T47D (cell line): ENCODE results near the gene KDM4B.

Source experiments
- DNase-seq, 2 experiments: peaks; one replicate each; pipeline versions ENCODE4 v3.0.0 to v3.0.0-alpha.2; 2011 to 2012; ENCODE audit warnings: low read depth in 1 of 2, low spot score in 1 of 2
- JUND ChIP-seq: IDR thresholded peaks from 2 replicates; pipeline ENCODE4 v1.6.1; 2012; ENCODE audit warnings: low read depth
- in situ Hi-C: cut with HindIII; loops from 2 replicates; pipeline ENCODE4 v1.10.0; 2016; ENCODE audit warnings: low sequenced_read_pairs, low pct_unique_long_range_greater_than_20kb

Gene KDM4B

GRCh38 chr19:5093948-5094718 is 125.2 kb downstream of the KDM4B start:
- in situ Hi-C loops = no loop called here
- TF ChIP-seq JUND = no peak
- no peak for DNase-seq

GRCh38 chr19:5094768-5095567 is 126.1 kb downstream of the KDM4B start:
- DNase-seq = no peak
- in situ Hi-C loops = no loop called here
- TF ChIP-seq JUND = no peak

GRCh38 chr19:5095568-5095850 is 126.6 kb downstream of the KDM4B start:
- DNase-seq = no peak
- in situ Hi-C loops = no loop called here
- TF ChIP-seq JUND = no peak

- in situ Hi-C loops = no loop called here
- no peak for TF ChIP-seq JUND
- no peak for DNase-seq
These were observed 127.6 kb downstream of the KDM4B start for GRCh38 chr19:5096536-5096935.

- no peak for DNase-seq
- no peak for TF ChIP-seq JUND
- in situ Hi-C loops = no loop called here
These were observed 128.5 kb downstream of the KDM4B start for GRCh38 chr19:5097331-5097930.

- no peak for DNase-seq
- in situ Hi-C loops = no loop called here
- TF ChIP-seq JUND = no peak
These were observed 129.2 kb downstream of the KDM4B start for GRCh38 chr19:5097959-5098623.

- no peak for TF ChIP-seq JUND
- DNase-seq = no peak
- in situ Hi-C loops = no loop called here
These were observed 129.7 kb downstream of the KDM4B start for GRCh38 chr19:5098646-5099045.

GRCh38 chr19:5099701-5100221 is 130.8 kb downstream of the KDM4B start:
- in situ Hi-C loops = no loop called here
- no peak for DNase-seq
- no peak for TF ChIP-seq JUND

GRCh38 chr19:5101871-5102270 is 133.0 kb downstream of the KDM4B start:
- in situ Hi-C loops = no loop called here
- no peak for DNase-seq
- no peak for TF ChIP-seq JUND

GRCh38 chr19:5102520-5102919 is 133.6 kb downstream of the KDM4B start:
- in situ Hi-C loops = no loop called here
- TF ChIP-seq JUND = no peak
- no peak for DNase-seq

- TF ChIP-seq JUND = no peak
- in situ Hi-C loops = no loop called here
- no peak for DNase-seq
These were observed 134.3 kb downstream of the KDM4B start for GRCh38 chr19:5103061-5103701.

GRCh38 chr19:5103812-5104410 is 135.0 kb downstream of the KDM4B start:
- in situ Hi-C loops = no loop called here
- DNase-seq = no peak
- TF ChIP-seq JUND = no peak
